ENCODE measurements around the gene RNF31. TPM values are rescaled to one million over a fixed set of nuclear protein-coding genes. Genes with fewer than 3 reads are reported as not detected.

RNF31 gene
- total and polyA plus RNA-seq, 2 of the 13 experiments (the other 11 are each of a cell fraction or from before 2014, with no cell fraction given) = 48.2 to 86.8 TPM

GRCh38 chr14:24130717-24131548 is 16.4 kb upstream of the RNF31 start (continued):
- no peak for TF ChIP-seq MNT (IDR thresholded peaks at IDR 0.05)
- peak; percentile 53; the same call in 1 of the 2 replicates for TF ChIP-seq ZNF839 (CRISPR knock-in tag; IDR thresholded peaks at IDR 0.05; ENCODE audit: borderline replicate concordance)
- TF ChIP-seq ZNF225 (CRISPR knock-in tag; IDR thresholded peaks at IDR 0.05) = no peak
- TF ChIP-seq ZBTB40 (IDR thresholded peaks at IDR 0.05) = no peak
- 0 out of 2 replicates have a peak, but pooled peaks have one; percentile 36 for TF ChIP-seq ZBTB40 (CRISPR knock-in tag; IDR thresholded peaks at IDR 0.05)
- TF ChIP-seq ZNF674 (CRISPR knock-in tag; IDR thresholded peaks at IDR 0.05; ENCODE audit: low read depth) = no peak
- peak; percentile 18; the same call in 1 of the 2 replicates for TF ChIP-seq ZNF563 (CRISPR knock-in tag; IDR thresholded peaks at IDR 0.05)
- TF ChIP-seq, protein P1, sequence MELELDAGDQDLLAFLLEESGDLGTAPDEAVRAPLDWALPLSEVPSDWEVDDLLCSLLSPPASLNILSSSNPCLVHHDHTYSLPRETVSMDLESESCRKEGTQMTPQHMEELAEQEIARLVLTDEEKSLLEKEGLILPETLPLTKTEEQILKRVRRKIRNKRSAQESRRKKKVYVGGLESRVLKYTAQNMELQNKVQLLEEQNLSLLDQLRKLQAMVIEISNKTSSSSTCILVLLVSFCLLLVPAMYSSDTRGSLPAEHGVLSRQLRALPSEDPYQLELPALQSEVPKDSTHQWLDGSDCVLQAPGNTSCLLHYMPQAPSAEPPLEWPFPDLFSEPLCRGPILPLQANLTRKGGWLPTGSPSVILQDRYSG (CRISPR knock-in tag; IDR thresholded peaks at IDR 0.05) = no peak
- TF ChIP-seq, protein P2, sequence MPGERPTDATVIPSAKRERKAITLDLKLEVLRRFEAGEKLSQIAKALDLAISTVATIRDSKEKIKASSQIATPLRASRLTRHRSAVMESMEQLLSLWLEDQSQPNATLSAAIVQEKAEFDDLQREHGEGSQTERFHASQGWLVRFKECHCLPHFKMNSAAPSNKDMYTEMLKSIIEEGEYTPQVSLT (CRISPR knock-in tag; IDR thresholded peaks at IDR 0.05; ENCODE audit: borderline replicate concordance, low read depth) = no peak
- TF ChIP-seq ZNF776 (CRISPR knock-in tag; IDR thresholded peaks at IDR 0.05) = peak; percentile 66; the same call in 1 of the 2 replicates
- TF ChIP-seq ZNF230 (CRISPR knock-in tag; IDR thresholded peaks at IDR 0.05) = no peak
- TF ChIP-seq HOXA3 (CRISPR knock-in tag; IDR thresholded peaks at IDR 0.05) = peak; percentile 75
- no peak for TF ChIP-seq NONO (IDR thresholded peaks at IDR 0.05)
- peak; percentile 62; the same call in 1 of the 2 replicates for TF ChIP-seq NONO (CRISPR knock-in tag; conservative IDR thresholded peaks at IDR 0.05)
- TF ChIP-seq GATA4 (IDR thresholded peaks at IDR 0.05; ENCODE audit: borderline replicate concordance, low read depth) = no peak
- TF ChIP-seq ZNF383 (CRISPR knock-in tag; IDR thresholded peaks at IDR 0.05; ENCODE audit: borderline replicate concordance) = no peak
- TF ChIP-seq ZNF256 (CRISPR knock-in tag; conservative IDR thresholded peaks at IDR 0.05) = no peak
- TF ChIP-seq SRY (CRISPR knock-in tag; IDR thresholded peaks at IDR 0.05) = no peak

Measured in HepG2 (cell line).